GOT3 (cell line): ENCODE results near the gene FAM50A.
"Not testable (repeated sequence)": the region's sequence is repeated elsewhere in the genome, so short reads cannot be mapped to it uniquely, and the experiment has no call there.

Experiments used
- DNase-seq: peaks from one replicate; lab custom pipeline; 2025; ENCODE audit warnings: mixed read lengths; lab: John Stamatoyannopoulos, UW

FAM50A gene

GRCh38 chrX:154485150-154486051 lies 41.5 kb downstream of the FAM50A start:
- no peak for DNase-seq

- no peak for DNase-seq
Measured at GRCh38 chrX:154486052-154486395, 42.1 kb downstream of the FAM50A start.

- DNase-seq, result no peak
Measured at GRCh38 chrX:154486396-154487207, 42.7 kb downstream of the FAM50A start, which contains the start of gene UBL4A. Gene UBL4A, minus strand, starts transcription at chrX:154486615. Its CDS starts 31 bp downstream, at chrX:154486584.

GRCh38 chrX:154487518-154488290 lies 43.8 kb downstream of the FAM50A start:
- DNase-seq, result no peak

GRCh38 chrX:154488336-154489075 lies 44.6 kb downstream of the FAM50A start:
- DNase-seq, result no peak

GRCh38 chrX:154489182-154489581 lies 45.2 kb downstream of the FAM50A start:
- no peak for DNase-seq

- no peak for DNase-seq
Measured at GRCh38 chrX:154490021-154490413, 46.1 kb downstream of the FAM50A start.

- DNase-seq, result peak; percentile 78
Measured at GRCh38 chrX:154490414-154491083, 46.6 kb downstream of the FAM50A start, which contains the start of gene SLC10A3. Gene SLC10A3, minus strand, starts transcription at chrX:154490629. Its CDS starts 1,689 bp downstream, at chrX:154488940.

- DNase-seq, result no peak
Measured at GRCh38 chrX:154494715-154495114, 50.8 kb downstream of the FAM50A start.

- no peak for DNase-seq
Measured at GRCh38 chrX:154495472-154495922, 51.6 kb downstream of the FAM50A start.

- DNase-seq, result not testable (repeated sequence)
Measured at GRCh38 chrX:154496591-154497137, 52.7 kb downstream of the FAM50A start.
